Neural progenitor cell (in vitro differentiated cells): ENCODE measurements around the gene ANKMY1.

ENCODE experiments used
- CTCF ChIP-seq: fragments of 200-600 bp; sonication (generic); IDR thresholded peaks from 2 replicates; pipeline ENCODE4 v1.5.1; 2017; ENCODE audit warnings: antibody characterized with exemption, mild to moderate bottlenecking
- EZH2 ChIP-seq: fragments of 200-600 bp; sonication (generic); IDR thresholded peaks from 2 replicates; pipeline ENCODE4 v1.6.1; 2017; ENCODE audit warnings: antibody characterized with exemption, mild to moderate bottlenecking, moderate library complexity

GRCh38 chr2:240601061-240601830, 43.5 kb upstream of the ANKMY1 start:
- TF ChIP-seq EZH2 (no peak), CTCF (no peak)
